NCI-H1105 treated with DMSO at 0.1 percent for 48 hours (cell line): ENCODE measurements around the gene GAB3.
A peak's percentile ranks its signal among the peaks of the same experiment; 100 is the strongest.
"Not testable (repeated sequence)": the region's sequence is repeated elsewhere in the genome, so short reads cannot be mapped to it uniquely, and the experiment has no call there.

Experiments used
- DNase-seq: peaks from one replicate; lab custom pipeline; 2025; lab: John Stamatoyannopoulos, UW

Gene GAB3

DNA sequence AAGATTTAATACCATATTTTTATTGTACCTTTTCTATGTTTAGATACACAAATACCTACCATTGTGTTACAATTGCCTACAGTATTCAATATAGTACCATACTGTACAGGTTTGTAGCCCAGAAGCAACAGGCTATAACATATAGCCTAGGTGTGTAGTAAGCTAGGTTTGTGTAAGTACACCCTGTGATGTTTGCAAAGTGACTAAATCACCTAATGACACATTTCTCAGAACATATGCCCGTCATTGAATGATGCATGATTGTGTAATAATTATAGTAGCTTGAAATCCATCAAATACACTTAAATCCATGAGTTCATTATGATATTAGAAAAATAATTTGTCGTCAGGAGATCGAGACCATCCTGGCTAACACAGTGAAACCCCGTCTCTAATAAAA lies 30.8 kb downstream of the GAB3 start:
- DNase-seq = no peak

DNA sequence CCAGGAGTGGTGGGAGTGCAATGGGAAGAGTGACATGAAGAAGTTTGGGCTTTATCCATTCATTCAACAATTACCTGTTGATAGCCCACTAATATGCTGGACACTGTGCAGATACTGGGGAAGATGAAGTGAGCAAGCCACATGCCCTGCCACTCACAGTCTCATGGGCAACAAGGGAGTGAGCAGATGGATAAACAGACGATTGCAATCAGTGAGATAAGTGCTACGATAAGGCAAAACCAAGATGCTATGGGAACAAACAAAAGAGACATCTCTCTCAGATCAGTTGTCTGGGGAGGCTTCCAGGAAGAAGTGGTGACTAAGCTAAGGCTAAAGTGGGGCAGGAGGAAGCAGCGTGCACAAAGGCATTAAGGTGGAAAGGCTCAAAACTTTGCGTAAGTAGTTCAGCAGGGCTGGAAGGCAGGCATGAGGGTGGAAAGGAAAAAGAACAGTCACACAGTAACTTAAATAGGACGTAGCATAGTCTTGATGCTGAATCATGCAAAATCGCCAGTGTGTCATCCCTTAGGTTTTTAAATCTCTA lies 31.7 kb downstream of the GAB3 start:
- no peak for DNase-seq

DNA sequence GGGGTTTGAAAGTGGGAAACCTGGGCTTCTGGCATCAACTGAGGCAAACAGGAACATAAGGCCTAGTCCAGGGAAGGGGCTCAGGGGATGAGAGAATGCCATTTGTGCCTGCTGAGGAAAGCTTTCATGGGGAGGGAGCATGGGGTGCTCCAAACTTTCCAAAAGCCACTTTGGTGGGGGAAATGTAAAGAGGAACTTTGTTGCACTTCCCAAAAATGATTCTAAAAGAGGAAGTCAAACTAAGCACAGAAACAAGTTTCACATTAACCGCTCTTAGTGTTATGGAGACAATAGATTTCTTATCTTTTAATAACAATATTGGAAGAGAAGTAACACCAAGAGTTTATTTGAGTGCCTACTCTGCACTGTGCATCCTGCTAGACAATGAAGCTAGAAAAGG lies 32.3 kb downstream of the GAB3 start:
- DNase-seq = no peak

DNA sequence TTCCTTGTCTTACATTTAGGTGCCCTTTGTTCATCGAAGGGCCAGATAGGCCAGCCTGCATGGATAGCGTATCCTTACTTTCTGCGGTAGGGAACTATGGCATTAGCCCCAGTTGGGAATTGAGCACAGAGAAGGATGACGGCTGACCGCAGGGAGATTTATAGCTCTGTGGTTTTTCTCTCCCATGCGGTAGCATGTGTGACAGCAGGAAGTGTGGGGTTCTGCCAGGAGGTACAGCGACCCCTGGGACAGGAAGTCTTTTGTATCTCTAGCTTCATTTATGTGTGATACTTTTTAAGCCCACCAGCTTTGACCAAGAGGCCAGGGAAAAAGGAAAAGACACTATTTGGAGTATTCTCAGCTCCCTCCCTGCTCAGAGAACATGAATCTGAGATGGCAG lies 33.1 kb downstream of the GAB3 start:
- DNase-seq = no peak

DNA sequence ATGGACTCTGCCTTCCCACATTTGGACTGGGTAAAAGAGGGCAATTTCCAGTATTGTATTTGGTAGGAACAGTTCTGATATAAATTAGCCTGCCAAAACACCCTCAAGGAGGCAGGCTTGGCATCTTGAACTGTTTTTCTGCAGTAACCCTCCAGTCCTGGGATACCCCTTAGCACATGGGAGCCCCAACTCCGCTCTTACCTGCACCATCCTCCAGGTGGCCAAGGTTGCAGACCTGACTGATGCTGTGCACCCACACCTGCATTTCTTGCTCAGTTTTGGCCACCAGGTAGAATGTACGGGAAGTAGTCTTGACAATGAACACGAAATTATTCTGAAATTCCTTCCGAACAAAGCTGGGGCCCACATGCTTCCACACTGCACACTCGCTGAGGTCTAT lies 35.1 kb downstream of the GAB3 start:
- DNase-seq = no peak

DNA sequence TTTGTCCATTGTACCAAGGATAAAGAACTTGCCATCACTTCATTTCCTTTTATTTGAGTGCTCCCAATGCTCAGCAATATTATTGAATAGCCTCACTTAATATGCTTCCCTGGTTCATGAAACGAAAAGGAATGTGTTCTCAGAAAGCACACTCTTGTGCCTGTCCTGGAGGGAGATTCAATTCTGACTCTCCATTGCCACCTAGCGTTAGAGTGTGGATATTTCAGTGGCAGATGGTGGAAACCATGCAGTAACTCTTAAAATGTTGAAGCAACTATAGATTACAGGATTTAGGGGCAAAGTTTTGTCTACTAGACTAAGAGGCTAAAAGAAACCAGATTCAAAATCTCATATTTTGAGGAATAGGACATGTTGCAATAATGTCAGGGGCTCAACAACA lies 36.0 kb downstream of the GAB3 start:
- DNase-seq = peak; percentile 35

DNA sequence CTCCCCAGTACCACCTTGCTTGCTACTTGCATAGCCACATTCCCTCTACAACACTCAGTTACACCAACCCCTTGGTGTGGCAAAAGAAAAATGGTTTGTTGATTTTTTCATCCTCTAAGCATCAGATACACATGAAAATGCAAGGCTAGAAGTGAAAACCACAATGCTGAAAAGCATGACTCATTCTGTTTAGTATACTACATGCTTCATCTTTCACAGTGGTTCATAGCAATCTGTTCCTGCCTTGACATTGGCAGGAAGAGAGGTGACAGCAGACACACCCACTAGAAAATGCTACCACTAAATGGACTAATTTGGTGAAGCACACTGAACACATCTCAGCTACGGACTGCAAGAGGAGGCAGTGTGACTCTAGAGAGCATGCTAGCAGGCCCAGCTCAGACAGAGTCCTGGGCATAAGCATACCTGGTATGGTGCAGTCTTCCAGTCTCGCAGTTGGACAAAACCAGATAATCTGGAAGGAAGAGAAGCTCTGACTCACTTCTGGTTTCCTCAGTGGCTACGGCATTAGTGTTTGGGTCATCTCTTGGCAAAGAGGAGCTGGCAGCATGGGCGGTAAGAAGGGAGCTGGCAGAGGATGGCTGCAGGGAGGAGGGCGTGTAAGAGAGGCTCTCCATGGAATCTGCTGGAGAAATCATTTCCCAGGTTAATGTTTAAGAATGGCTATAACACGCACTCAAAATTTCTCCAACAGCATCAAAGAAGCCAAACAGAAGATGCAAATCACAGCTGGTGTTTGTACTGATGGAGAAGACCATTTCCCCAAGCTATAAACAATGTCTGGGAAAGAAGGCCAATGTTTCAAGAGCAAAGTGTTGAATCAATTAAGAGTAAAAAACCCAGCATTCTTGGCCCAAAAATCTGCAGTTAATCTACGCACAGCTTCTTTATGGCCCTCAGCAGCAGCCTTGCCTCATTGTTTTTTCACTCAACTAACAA lies 37.8 kb downstream of the GAB3 start:
- DNase-seq = no peak

DNA sequence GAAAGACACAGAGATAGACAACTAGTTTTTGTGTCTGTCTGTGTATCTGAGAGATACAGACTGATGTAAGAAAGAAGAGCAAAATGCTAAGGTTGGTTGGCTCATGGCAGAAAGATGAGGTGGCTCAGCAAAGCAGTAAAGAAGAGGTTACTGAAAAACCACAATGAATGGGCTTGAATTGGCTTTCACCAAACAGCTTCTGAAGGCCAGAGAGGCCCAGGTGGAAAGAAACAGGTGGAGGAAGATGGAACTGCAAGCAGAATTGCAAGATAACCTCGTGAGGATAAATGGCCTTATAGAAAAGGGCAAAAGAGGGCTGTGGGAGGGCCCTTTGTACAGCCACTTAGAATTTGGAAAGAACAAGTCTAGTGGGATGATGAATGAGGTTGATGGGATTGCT lies 39.6 kb downstream of the GAB3 start:
- DNase-seq = no peak

DNA sequence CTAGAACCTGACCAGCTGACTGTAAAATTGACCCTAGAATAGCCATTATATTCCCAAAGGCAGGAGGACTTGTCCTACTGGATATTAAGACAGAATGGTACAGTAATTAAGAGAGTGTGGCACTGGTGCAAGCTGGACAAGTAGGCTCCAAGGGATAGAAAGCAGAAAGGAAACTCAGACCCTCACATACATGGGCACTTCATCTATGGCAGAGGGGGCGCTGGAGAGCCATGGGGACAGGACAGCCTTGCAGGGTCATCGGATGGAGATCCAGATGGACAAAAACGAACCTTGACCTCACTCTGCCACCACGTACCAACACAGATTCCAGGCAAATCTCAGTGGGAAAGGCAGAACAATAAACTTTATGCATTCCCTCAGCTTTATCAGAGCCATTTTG lies 40.6 kb downstream of the GAB3 start:
- DNase-seq = no peak

DNA sequence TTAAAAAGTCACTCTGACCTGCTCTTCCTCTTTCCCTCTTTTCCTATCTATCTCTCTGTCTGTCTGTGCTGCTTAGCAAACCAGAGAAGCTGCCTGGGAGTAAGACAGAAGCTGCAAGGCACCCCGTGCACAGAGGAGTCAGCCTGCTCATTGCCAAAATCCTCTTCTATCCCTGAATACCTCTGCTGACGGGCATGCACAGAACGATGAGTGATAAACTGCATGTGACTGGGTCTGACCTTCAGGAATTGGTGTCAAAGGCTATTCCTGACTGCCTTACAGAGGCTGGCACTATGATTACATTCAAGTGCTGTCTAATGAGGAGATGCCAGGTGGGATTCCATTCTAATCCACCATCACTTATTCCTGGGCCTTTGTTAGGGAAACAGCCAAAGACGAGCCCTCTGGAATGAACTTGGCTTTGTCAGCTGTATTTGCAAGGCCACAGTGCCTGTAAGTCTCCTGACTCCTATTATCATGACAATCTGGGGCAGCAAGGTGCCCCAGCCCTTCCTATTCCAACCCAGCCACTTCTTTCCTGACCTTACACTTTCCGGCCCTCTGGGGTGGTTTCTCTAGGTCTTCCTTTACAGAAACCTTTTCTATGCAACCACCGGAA lies 52.1 kb downstream of the GAB3 start:
- no peak for DNase-seq

DNA sequence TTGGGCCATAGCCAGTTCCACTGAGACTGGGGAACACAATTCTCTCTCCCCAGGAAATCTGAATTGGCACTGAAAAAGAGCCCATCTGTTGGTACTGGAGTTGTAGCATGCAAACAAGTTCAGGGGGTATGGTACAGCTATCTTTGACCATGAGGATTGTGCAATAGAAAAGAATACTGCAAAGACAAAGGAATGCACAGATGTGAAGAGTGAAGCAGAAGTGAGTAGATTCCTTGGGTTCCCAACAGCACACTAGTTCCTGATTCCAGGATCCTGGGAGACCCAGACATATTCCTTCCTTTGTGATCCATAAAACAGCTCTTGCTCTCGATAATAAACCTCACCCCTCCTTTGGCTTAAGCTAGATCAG lies 54.2 kb downstream of the GAB3 start:
- DNase-seq = no peak

DNA sequence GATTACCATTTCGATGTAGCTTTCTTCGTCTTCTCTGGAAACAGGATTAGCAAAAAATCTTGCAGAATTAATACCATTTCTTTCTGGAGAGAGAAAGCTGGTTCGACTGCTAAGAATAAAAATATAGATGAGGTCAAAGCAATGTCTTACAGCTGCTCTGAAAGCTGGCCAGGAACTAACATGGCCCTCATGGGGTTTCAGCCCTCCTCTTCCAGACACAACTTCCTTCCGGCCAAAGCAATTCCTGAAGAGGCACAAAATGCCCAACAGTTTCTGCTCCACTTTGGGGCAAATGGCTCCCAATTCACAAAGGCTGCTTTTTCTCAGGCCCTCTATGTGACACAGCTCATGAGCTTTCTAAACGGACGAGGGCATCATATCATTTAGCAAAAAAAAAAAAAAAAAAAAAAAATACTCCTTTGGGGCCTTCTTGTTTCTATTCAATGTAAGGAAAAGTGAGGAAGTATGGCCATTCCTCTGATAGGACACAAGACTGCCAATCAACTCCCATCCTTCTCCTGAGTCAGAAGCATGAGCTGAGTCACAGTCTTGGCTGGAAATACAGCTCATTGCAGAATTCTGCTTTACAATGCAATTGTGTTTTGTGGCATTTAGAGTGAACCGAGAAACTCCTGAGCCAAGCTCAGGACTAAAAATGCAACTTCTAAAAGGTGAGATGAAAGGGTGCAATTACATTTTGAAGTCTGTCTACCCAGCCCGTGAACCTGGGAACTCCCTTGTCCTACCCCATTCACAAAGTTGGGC lies 54.8 kb downstream of the GAB3 start:
- no peak for DNase-seq

DNA sequence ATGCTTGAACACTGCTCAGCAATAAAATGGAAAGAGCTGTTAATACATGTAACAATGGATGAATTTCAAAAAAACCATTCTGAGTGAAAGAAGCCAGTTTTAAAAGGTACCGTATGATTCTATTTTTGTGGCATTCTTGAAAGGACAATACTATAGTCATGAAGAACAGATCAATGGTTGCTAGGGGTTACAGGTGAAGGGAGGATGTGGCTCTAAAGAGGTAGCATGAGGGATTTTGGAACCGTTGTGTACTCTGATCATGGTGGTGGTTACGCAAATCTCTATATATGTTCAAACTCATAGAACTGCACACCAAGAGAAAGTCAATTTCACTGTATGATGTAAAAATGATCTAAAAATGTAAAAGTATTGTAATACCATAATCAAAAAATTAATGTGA lies 57.5 kb downstream of the GAB3 start:
- no peak for DNase-seq

DNA sequence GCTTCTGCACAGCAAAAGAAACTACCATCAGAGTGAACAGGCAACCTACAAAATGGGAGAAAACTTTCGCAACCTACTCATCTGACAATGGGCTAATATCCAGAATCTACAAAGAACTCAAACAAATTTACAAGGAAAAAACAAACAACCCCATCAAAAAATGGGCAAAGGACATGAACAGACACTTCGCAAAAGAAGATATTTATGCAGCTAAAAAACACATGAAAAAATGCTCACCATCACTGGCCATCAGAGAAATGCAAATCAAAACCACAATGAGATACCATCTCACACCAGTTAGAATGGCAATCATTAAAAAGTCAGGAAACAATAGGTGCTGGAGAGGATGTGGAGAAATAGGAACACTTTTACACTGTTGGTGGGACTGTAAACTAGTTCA lies 60.4 kb downstream of the GAB3 start:
- DNase-seq = not testable (repeated sequence)

DNA sequence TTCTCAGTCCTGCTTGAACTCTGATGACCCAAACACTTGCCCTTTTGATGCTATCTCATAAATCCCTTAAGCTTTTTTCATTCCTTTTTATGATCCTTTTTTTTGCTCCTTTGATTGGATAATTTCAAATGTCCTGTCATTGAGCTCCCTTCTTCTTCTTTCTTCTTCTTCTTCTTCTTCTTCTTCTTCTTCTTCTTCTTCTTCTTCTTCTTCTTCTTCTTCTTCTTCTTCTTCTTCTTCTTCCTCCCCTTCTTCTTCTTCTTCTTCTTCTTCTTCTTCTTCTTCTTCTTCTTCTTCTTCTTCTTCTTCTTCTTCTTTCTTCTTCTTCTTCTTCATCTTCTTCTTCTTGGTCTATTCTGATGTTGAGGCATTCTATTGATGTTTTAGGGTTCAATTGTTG lies 78.8 kb downstream of the GAB3 start:
- DNase-seq = not testable (repeated sequence)

DNA sequence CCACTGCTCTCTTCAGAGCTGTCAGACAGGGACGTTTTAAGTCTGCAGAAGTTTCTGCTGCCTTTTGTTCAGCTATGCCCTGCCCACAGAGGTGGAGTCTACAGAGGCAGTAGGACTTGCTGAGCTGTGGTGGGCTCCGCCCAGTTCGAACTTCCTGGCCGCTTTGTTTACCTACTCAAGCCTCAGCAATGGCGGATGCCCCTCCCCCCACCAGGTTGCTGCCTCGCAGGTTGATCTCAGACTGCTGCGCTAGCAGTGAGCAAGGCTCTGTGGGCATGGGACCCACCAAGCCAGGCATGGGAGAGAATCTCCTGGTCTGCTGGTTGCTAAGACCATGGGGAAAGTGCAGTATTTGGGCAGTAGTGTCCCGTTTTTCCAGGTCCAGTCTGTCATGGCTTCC lies 80.0 kb downstream of the GAB3 start:
- DNase-seq = not testable (repeated sequence)

DNA sequence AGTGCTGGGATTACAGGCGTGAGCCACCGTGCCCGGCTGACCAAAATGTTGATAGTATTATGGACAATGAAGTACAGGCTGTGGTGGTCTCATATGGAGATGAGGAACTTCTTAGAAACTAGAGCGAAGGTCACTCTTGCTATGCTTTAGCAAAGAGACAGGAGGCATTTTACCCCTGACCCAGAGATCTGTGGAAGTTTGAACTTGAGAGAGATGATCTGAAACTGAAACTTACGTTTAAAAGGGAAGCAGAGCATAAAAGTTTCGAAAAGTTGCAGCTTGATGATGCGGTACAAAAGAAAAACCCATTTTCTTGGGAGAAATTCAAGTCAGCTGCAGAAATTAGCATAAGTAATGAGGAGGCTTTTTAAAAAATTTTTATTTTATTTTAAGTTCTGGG lies 89.0 kb downstream of the GAB3 start:
- no peak for DNase-seq

DNA sequence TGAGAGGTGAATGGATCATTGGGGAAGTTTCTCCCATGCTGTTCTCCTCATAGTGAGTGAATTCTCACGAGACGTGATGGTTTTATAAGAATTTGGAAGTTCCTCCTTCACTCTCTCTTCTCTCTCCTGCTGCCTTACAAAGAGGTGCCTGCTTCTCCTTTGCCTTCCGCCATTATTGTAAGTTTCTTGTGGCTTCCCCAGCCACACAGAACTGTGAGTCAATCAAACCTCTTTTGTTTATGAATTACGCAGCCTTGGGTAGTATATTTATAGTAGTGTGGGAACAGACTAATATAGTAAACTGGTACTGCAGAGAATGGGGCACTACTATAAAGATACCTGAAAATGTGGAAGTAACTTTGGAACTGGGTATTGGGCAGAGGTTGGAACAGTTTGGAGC lies 89.7 kb downstream of the GAB3 start:
- DNase-seq = no peak

DNA sequence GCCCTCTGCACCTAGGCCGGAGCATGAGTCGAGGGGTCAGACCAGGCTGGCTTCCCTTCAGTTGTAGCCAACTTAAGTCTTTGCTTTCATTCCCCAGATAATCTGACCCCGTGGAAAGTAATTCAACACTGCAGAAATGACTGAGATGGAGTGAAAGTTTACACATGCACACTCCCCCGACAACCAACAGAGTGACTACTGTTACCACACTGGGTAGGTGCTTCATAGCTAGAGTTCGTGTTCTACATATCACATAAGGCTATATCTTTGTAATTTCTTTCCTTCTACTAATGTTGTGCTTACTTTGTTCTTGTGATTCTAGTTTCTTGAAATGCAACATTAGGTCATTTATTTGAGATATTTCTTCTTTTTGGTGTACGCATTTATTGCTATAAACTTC lies 90.3 kb downstream of the GAB3 start:
- no peak for DNase-seq

DNA sequence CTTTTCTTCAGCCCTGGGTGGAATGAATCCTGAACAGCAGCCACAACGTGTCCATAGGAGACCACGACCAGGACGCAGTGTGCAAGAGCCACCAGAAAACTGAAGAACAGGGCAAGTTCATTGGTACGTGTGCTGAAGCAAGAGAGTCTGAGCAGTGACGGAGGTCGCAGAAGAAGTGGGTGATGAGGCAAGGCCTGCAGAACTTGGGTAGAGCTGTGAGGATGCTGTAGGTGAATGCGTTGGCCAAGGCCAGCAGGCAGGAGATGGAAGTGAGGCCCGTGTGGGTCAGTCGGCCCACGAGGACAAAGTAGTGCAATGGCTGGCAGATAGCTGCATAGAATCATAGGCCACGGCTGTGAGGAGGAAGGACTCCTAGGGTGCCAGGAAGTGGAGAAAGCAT lies 91.9 kb downstream of the GAB3 start:
- no peak for DNase-seq

DNA sequence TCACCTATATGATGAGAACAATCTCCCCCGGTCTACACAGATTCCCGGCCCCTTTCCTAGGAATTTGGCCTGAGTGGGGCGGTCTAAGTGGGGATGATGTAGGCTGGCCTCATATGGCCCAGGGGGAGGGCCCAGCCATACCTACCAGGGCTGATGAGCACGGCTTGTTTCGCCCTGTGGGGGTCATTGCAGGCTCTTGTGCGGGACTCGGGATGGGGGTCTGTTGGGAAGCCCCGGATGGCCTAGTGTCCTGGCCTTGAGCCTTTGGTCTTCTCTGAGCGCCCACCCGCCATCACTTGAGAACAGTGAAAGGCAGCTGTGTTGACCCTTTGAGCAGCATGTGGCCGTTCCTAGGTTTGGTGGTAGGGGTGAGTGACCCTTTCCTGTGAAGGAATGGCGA lies 92.7 kb downstream of the GAB3 start:
- DNase-seq = no peak

DNA sequence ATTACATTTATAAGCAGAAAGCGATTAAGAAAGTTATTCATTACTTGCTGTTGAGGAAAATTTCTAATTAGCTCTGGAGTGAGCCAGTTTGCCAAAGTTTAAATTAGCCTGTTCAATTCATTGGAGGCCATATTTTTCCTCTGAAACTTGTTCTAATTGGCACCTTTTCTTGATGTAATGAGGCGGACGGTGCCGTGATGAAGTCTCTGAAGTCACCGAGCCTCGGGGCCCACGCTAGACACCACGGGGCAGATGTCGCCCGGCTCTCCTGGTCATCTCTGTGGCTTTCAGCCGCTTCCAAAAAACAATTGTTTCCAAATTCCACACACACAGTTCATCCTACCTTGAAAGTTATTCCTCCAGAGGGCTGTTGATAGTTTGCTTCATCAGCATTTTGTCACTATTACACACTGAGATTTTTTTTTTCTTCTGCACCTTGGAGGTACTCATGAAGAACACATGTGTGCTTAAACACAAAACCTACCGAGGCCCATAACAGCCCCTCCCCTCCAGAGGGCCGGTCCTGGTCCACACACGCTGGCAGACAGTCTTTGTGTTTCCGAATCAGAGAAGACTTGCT lies 93.6 kb downstream of the GAB3 start:
- DNase-seq = no peak
